Neural cell (in vitro differentiated cells): Measurements from ENCODE around the gene CHPF.

ENCODE experiments used
- EZH2 ChIP-seq: fragments of 200-600, 300-800 bp; shearing (Covaris generic), sonication (generic); IDR thresholded peaks from 2 replicates; pipeline ENCODE4 v1.6.1; 2014; ENCODE audit warnings: antibody characterized with exemption, low read length, borderline replicate concordance, mild to moderate bottlenecking; ENCODE audit not compliant: insufficient read depth, poor library complexity, severe bottlenecking
- POLR2AphosphoS5 ChIP-seq: IDR thresholded peaks from 2 replicates; pipeline ENCODE4 v1.6.1; 2012
- RAD21 ChIP-seq: fragments of 450-650 bp; conservative IDR thresholded peaks from 2 replicates; pipeline ENCODE4 v1.6.1; 2014; ENCODE audit warnings: antibody characterized with exemption, mild to moderate bottlenecking, moderate library complexity
- REST ChIP-seq: IDR thresholded peaks from 2 replicates; pipeline ENCODE4 v1.6.1; 2012; ENCODE audit warnings: borderline replicate concordance
- SMC3 ChIP-seq: fragments of 450-650 bp; conservative IDR thresholded peaks from 2 replicates; pipeline ENCODE4 v1.6.1; 2014; ENCODE audit warnings: antibody characterized with exemption, mild to moderate bottlenecking, moderate library complexity; ENCODE audit not compliant: poor library complexity
- TAF1 ChIP-seq: IDR thresholded peaks from 2 replicates; pipeline ENCODE4 v1.6.1; 2012; ENCODE audit warnings: low read depth
- TF ChIP-seq, protein P1 (sequence below): fragments of 450-650 bp; IDR thresholded peaks from 2 replicates; pipeline ENCODE4 v1.5.1; 2014; ENCODE audit warnings: antibody characterized with exemption, mild to moderate bottlenecking, moderate library complexity; ENCODE audit not compliant: poor library complexity, severe bottlenecking

DNA sequence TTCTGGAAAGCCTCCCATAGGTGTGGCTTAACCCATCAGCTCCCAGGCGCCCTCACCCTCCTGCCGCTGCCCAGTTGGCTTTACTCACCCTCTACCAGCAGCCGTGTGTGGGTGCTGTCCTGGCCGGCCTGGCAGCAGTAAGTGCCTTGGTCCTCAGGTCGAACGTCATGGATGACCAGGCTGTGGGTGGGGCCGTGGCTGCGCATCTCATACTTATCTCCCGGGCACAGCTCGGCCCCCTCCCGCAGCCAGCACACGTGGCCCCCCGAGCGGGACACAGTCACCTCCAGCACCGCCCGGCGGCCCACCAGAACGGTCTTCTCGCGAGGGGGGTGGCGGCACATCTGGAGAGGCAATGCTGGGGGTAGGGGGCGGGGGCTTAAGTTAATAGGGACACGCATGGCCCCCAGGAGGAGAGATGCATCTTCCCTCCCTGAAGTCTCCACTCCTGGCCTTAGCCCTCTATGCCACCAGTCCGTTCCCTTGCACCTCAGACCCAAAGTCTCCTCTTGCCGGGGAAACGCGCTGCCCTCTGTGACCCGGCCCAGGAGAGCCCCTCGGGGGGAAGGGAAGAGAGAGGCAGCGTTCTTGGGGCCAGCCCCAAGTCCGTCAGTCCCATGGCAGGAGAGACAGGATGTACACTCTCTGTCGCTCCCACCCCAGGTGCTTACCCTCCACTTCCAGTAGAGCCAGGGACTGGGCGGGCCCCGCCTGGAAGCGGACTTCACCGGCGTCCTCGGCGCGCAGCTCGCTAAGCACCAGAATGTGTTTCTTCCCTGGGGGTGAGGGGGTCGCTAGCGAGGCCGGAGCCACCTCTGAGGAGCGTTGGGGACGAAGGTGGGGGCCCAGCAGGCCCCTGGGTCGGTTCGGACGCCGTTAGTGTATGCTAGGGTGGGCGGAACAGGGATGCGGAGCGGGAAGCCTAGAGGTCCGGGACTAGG, 8.1 kb upstream of the CHPF start:
- TF ChIP-seq, protein P1, sequence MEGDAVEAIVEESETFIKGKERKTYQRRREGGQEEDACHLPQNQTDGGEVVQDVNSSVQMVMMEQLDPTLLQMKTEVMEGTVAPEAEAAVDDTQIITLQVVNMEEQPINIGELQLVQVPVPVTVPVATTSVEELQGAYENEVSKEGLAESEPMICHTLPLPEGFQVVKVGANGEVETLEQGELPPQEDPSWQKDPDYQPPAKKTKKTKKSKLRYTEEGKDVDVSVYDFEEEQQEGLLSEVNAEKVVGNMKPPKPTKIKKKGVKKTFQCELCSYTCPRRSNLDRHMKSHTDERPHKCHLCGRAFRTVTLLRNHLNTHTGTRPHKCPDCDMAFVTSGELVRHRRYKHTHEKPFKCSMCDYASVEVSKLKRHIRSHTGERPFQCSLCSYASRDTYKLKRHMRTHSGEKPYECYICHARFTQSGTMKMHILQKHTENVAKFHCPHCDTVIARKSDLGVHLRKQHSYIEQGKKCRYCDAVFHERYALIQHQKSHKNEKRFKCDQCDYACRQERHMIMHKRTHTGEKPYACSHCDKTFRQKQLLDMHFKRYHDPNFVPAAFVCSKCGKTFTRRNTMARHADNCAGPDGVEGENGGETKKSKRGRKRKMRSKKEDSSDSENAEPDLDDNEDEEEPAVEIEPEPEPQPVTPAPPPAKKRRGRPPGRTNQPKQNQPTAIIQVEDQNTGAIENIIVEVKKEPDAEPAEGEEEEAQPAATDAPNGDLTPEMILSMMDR = no peak
- no peak for TF ChIP-seq SMC3
- TF ChIP-seq POLR2AphosphoS5 = no peak
- TF ChIP-seq REST = no peak
- no peak for TF ChIP-seq EZH2
- TF ChIP-seq RAD21 = no peak
- TF ChIP-seq TAF1 = no peak
